GM18951 (cell line): Measurements from ENCODE around the gene RERE.
A peak's percentile ranks its signal among the peaks of the same experiment; 100 is the strongest.
"Not testable (repeated sequence)": the region's sequence is repeated elsewhere in the genome, so short reads cannot be mapped to it uniquely, and the experiment has no call there.

ENCODE experiments used
- POLR2A ChIP-seq: IDR thresholded peaks from 4 replicates; pipeline ENCODE4 v1.6.1; 2011; ENCODE audit warnings: mild to moderate bottlenecking; ENCODE audit not compliant: insufficient read length, insufficient read depth; ENCODE audit errors: extremely low read depth
- in situ Hi-C: fragments of 300-500 bp; cut with MboI; formaldehyde crosslinking; loops from one replicate; pipeline ENCODE4 v1.12.0; 2022; ENCODE audit warnings: low sequenced_read_pairs, mixed read lengths, inconsistent platforms; ENCODE audit not compliant: unreplicated experiment

Gene RERE

GRCh38 chr1:8702850-8703810 is 114.3 kb downstream of the RERE start:
- peak; percentile 88 for TF ChIP-seq POLR2A
- in situ Hi-C loops = no loop called here

- in situ Hi-C loops = no loop called here
- no peak for TF ChIP-seq POLR2A
Measured at GRCh38 chr1:8702472-8702849, 115.0 kb downstream of the RERE start.

GRCh38 chr1:8701794-8702471 is 115.5 kb downstream of the RERE start:
- in situ Hi-C loops = no loop called here

GRCh38 chr1:8699679-8700078 is 117.8 kb downstream of the RERE start:
- in situ Hi-C loops = no loop called here

More at GRCh38 chr1:8701794-8702471, 115.5 kb downstream of the RERE start:
- no peak for TF ChIP-seq POLR2A

GRCh38 chr1:8698937-8699447 is 118.4 kb downstream of the RERE start:
- in situ Hi-C loops = no loop called here
- no peak for TF ChIP-seq POLR2A

More at GRCh38 chr1:8699679-8700078, 117.8 kb downstream of the RERE start:
- TF ChIP-seq POLR2A = no peak

GRCh38 chr1:8698012-8698630 is 119.3 kb downstream of the RERE start:
- in situ Hi-C loops = no loop called here
- TF ChIP-seq POLR2A = no peak

- in situ Hi-C loops = not testable (repeated sequence)
Measured at GRCh38 chr1:8695442-8695841, 122.0 kb downstream of the RERE start.

- in situ Hi-C loops = no loop called here
- TF ChIP-seq POLR2A = no peak
Measured at GRCh38 chr1:8693107-8693506, 124.3 kb downstream of the RERE start.

- in situ Hi-C loops = no loop called here
- TF ChIP-seq POLR2A = no peak
Measured at GRCh38 chr1:8691662-8692061, 125.8 kb downstream of the RERE start.

- in situ Hi-C loops = no loop called here
Measured at GRCh38 chr1:8690253-8690525, 127.3 kb downstream of the RERE start.

GRCh38 chr1:8689431-8690252 is 127.8 kb downstream of the RERE start:
- in situ Hi-C loops = no loop called here
- TF ChIP-seq POLR2A = no peak

More at GRCh38 chr1:8690253-8690525, 127.3 kb downstream of the RERE start:
- TF ChIP-seq POLR2A = no peak

- in situ Hi-C loops = no loop called here
- no peak for TF ChIP-seq POLR2A
Measured at GRCh38 chr1:8687538-8687937, 129.9 kb downstream of the RERE start.

- in situ Hi-C loops = no loop called here
- TF ChIP-seq POLR2A = no peak
Measured at GRCh38 chr1:8687039-8687438, 130.4 kb downstream of the RERE start.
